GM19438 (cell line): ENCODE results near the gene MYO7A.

Experiments used
- ATAC-seq: cut with Tn5 transposase; IDR thresholded peaks from one replicate; pipeline ENCODE4 v1.9.1; 2021; ENCODE audit warnings: low read depth; ENCODE audit not compliant: unreplicated experiment

Gene MYO7A

DNA sequence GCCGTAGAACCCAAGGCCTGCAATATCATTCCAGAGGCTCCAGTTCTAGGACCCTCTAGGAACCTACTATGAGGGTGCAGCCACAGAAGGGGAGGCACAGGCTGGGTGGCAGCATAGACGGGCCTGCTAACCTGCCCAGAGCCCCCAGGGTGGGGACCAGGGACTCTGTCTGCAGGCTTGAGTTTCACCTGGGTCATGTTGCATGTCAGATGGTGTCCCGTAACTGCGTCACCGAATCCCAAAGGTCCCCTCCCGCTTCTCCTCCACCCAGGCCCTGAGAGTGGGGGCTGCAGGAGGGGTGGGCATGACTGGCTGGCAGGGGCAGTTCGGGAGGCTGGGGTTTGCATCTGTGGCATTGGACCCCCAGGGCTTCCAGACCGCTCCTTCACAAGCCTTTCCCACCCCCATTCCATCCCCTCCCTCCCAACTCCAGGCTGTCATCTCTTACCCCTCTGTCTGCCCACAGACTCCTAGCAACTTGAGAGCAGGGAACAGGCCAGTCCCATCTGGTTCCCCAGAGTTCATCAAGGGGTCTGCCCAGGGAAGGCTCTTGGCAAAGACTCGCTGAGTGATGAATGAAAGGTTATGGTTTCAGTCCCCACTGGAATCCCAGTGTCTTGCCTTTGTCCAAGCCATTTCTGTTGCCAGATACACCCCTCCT is 16.3 kb downstream of the MYO7A start:
- no peak for ATAC-seq

GRCh38 chr11:77144857-77145428 is 16.9 kb downstream of the MYO7A start:
- ATAC-seq: no peak

GRCh38 chr11:77146261-77147035 is 18.4 kb downstream of the MYO7A start:
- ATAC-seq: no peak

DNA sequence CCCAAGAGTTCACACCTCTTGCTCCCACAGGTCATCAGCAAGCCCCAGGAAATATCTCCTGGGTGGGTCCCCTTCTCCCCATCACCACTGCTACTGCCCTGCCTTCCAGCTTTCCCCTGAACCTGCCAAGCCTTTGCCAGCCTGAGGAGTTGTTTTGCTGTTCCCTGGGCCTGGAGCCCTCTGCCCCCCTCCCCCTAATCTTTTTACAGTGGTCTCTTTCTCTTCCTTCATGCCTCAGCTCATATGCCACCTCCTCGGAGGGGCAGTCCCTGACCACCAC is 18.9 kb downstream of the MYO7A start:
- ATAC-seq: no peak

DNA sequence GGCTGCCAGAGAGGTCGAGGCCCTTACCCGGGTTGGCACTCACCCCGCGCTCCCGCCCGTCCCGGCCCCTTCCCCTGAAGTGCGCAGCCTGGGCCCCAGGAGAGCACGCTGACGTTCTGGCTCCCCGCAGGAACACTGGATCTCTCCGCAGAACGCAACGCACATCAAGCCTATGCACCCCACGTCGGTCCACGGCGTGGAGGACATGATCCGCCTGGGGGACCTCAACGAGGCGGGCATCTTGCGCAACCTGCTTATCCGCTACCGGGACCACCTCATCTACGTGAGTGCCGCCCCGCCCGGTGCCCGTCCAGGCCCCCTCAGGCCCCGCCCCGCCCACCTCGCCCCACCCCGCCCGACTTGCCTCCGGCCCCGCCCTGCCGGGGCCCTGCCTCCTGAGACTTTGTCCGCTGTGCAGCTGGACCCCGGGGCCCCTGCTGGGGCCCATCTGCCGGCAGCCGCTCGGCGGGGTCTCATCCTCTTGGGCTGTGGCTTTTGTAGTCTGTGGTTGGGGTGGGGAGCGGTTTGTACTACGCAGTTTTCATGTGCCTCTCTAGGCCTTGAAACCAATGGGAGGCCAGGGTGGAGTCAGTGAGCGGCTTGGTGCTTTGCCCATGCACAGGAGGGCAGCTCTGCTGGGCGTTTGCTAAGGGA is 19.7 kb downstream of the MYO7A start:
- no peak for ATAC-seq

- no peak for ATAC-seq
Observed at GRCh38 chr11:77148963-77149715, 21.1 kb downstream of the MYO7A start.

GRCh38 chr11:77149716-77150392 is 21.8 kb downstream of the MYO7A start:
- ATAC-seq: no peak

DNA sequence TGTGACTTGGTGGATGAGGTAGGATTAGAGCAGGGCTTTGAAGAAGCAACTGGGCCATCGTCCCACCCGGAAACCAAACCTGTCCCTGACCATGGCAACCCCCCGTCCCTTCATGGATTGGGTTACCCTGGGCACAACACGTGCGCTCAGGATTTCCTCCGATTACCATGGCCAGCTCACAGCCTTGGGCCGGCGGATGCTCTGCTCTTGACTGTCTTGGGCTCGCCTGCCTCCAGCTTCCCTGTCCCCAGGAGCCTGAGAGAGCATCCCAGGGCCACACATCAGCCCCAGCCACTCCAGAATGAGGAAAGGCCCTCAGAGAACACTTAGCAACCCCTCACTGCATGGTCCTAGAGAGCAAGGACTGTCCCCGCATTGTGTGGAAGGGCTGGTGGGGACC is 22.8 kb downstream of the MYO7A start:
- ATAC-seq: no peak

DNA sequence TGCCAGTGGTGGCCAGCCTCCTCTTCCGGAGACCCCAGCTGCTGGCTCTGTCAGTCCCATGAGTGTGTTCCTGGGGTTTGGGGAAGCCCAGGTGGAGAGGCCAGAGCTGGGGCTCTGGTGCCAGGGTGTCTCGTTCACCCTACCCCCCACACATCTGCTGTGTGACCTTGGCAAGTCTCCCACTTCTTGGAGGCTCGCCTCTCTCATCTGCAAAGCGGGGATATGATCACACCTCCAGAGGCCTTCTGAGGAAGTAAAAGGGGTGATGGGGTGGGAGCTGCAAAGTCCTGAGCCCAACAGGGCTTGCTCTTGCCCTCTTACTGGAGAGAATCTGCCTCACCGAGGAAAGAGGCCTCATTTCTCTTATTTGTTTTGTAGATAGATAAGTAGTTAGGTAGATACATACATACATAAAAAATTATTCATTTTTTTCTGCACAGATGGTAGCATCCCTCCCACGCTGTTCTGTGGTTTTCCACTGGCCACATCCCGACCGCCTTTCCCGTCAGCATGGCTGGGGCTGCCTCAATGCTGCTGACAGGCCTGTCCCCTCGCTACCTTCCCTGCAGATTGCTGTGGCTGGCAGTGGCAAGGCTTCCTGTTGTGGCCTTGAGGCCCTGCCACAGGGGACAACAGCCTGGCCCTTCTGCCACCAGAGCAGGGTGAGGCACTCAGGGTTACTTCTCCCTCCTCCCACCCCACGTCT is 23.9 kb downstream of the MYO7A start:
- ATAC-seq: no peak

- no peak for ATAC-seq
Observed at GRCh38 chr11:77152846-77153245, 24.8 kb downstream of the MYO7A start.

DNA sequence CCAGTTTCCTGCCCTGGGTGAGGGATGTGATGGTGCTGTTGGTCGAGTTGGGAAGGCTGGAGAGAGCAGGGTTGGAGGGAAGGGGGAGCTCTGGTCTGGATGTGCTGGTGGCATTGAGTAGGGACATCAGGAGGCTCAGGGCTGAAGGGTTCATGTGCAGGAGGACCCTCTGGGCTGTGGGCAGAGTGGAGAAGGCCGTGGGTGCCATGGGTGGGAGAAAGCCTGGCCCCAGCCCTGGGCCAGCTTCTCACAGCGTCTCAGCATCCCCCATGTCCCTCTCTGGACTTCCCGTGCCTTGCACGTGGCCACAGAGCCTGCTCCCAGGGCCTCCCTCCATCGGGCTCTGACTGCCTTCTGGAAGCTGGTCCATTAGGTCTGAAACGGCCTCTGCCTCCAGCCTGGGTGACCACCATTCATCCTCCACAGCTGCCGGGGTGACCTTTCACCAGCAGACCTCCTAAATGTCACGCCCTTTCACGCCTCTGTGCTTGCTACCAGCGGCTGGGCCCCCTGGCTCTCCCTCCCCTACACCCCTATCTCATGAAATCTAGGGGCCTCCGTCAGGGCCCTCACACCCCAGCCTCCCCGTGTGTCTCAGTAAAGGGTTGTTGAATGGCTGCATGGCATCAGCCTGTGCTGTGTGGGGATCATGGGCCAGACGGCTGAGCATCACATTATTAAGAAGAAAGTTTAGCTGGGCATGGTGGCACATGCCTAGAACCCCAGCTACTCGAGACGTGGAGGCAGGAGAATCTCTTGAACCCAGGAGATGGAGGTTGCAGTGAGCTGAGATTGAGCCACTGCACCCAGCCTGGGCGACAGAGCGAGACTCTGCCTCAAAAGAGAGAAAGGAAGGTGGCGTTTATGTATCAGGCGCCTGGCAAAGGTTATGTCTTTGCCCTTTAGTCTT is 25.5 kb downstream of the MYO7A start:
- ATAC-seq: no peak

DNA sequence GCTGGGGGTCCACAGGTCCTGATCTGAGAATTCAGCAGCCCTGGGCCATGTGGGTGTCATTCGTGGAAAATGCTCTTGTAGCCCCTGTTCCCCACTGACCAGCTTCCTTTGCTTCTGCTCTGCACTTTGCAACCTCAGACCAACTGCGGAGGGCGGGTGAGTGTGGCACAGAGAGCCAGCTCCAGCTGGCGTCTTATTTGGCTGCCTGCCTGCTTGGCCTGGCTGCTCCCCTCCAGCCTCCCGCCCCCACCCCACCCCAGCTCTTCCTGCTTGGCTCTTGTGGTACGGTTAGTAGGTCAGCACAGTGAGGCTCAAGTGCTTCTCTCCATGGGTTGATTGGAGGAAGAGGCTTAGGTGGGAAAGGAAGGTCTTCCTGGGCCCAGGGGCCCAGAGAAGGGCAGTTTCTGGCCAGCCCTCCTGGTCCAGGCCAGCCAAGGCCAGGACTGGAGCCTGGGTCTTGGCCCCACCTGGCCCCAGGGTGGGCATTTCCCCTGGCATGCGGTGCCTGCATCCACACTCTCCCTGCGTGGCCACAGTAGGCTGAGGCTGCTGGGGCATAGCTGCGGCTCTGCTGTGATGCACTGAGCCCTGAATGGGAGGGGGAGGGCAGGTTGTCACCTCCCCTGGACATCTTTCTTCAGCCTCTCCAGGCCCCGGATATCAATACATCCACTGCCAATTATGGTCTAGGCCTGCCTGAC is 26.5 kb downstream of the MYO7A start:
- no peak for ATAC-seq

GRCh38 chr11:77155082-77155475 is 27.0 kb downstream of the MYO7A start:
- no peak for ATAC-seq

DNA sequence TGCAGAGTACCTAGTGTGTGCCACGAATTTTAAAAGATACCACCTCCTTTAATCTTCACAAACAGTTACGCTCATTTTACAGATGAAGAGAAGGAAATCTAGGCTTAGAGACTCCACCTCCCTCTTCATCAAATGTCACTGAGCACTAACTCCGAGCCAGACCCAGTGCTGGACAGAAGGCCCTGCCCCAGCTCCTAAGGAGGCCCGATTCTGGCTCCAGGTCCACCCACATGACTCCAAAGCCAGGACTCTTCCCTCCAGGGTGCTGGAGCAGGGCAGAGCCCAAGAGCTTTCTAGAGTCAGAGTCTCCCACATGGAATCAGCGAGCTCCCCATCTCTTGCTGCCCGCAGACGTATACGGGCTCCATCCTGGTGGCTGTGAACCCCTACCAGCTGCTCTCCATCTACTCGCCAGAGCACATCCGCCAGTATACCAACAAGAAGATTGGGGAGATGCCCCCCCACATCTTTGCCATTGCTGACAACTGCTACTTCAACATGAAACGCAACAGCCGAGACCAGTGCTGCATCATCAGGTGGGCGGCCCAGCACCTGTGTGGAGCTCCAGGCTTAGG is 27.6 kb downstream of the MYO7A start:
- ATAC-seq: no peak

- ATAC-seq: no peak
Observed at GRCh38 chr11:77156396-77157195, 28.6 kb downstream of the MYO7A start.

DNA sequence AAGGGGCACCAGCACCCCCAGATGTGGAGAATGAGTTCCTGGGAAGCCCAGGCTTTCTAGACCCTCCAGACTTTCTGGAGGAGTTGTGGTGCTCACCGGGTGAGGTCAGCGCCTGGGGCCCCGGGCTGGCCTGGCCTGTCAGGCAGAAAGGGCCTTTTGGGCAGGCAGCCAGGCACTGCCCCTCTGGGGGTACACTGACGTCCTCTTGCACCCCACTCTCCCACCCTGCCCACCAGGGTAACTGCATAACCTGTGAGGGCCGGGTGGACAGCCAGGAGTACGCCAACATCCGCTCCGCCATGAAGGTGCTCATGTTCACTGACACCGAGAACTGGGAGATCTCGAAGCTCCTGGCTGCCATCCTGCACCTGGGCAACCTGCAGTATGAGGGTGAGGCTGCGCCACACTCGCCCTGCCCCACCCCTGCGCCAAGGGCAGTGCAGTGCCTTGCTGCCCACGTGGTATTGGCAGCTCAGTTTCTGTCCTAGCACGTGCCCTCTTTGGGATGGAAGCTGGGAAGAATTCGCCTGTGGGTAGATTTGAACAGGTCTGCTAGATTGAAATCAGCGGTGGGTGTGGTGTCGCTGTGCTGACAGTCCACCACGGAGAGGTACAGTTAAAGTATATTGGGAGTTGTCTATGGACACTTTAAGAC is 30.1 kb downstream of the MYO7A start:
- ATAC-seq: no peak
